ENCODE data around the gene HOGA1. TPM values are rescaled to one million over a fixed set of nuclear protein-coding genes. Genes with fewer than 3 reads are reported as not detected.

The HOGA1 gene
- total and polyA plus RNA-seq, 4 donors, result 21.7 to 31.4 (median 22.8) TPM

GRCh38 chr10:97600616-97601015 is 16.4 kb downstream of the HOGA1 start:
- H3K9ac ChIP-seq (ENCODE audit: low read depth in 1 of 2, low read length in 2 of 2), result no peak overlapping the region
- no peak overlapping the region for H3K4me3 ChIP-seq (ENCODE audit: low read depth in 1 of 3, low read length in 3 of 3)
- H3K9me3 ChIP-seq (ENCODE audit: control insufficient read depth in 4 of 4, low read length in 3 of 4), result no peaks in the 10 kb centered on the region
- H3K4me1 ChIP-seq (ENCODE audit: control insufficient read depth in 4 of 4, insufficient read depth in 4 of 4, low read length in 3 of 4), result peaks cover 3 to 10% (median 7%) of the 10 kb centered on the region in 4 donors
- no peak for DNase-seq (ENCODE audit: low spot score)
- 100% methylated on average over 1 of the region's 1 CpG for WGBS
- TF ChIP-seq FOXA2 (IDR thresholded peaks at IDR 0.05), result no peak
- TF ChIP-seq FOXA1 (IDR thresholded peaks at IDR 0.05), result no peak
- TF ChIP-seq NR2F2 (IDR thresholded peaks at IDR 0.05), result no peak
- no peak for TF ChIP-seq YY1 (IDR thresholded peaks at IDR 0.05)
- no peak for TF ChIP-seq RAD21 (IDR thresholded peaks at IDR 0.05)
- no peak for TF ChIP-seq RXRA (IDR thresholded peaks at IDR 0.05)
- no peak for TF ChIP-seq ZBTB33 (IDR thresholded peaks at IDR 0.05)
- no peak for TF ChIP-seq EGR1 (IDR thresholded peaks at IDR 0.05; ENCODE audit: low read depth in 2 of 2)
- no peak for TF ChIP-seq HNF4G (IDR thresholded peaks at IDR 0.05)
- no peak for TF ChIP-seq GABPA (IDR thresholded peaks at IDR 0.05 in 1 of 2, conservative IDR thresholded peaks at IDR 0.05 in 1 of 2)
- TF ChIP-seq SP1 (IDR thresholded peaks at IDR 0.05), result no peak
- no peak for TF ChIP-seq HNF4A (conservative IDR thresholded peaks at IDR 0.05)
- TF ChIP-seq, protein P1, sequence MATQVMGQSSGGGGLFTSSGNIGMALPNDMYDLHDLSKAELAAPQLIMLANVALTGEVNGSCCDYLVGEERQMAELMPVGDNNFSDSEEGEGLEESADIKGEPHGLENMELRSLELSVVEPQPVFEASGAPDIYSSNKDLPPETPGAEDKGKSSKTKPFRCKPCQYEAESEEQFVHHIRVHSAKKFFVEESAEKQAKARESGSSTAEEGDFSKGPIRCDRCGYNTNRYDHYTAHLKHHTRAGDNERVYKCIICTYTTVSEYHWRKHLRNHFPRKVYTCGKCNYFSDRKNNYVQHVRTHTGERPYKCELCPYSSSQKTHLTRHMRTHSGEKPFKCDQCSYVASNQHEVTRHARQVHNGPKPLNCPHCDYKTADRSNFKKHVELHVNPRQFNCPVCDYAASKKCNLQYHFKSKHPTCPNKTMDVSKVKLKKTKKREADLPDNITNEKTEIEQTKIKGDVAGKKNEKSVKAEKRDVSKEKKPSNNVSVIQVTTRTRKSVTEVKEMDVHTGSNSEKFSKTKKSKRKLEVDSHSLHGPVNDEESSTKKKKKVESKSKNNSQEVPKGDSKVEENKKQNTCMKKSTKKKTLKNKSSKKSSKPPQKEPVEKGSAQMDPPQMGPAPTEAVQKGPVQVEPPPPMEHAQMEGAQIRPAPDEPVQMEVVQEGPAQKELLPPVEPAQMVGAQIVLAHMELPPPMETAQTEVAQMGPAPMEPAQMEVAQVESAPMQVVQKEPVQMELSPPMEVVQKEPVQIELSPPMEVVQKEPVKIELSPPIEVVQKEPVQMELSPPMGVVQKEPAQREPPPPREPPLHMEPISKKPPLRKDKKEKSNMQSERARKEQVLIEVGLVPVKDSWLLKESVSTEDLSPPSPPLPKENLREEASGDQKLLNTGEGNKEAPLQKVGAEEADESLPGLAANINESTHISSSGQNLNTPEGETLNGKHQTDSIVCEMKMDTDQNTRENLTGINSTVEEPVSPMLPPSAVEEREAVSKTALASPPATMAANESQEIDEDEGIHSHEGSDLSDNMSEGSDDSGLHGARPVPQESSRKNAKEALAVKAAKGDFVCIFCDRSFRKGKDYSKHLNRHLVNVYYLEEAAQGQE (IDR thresholded peaks at IDR 0.05), result no peak
- no peak for TF ChIP-seq CTCF (IDR thresholded peaks at IDR 0.05; ENCODE audit: low read depth, low read length, missing input control)
- no peak overlapping the region for H3K27ac ChIP-seq (ENCODE audit: low read depth in 1 of 2, low read length in 2 of 2)
- no peaks in the 10 kb centered on the region for H3K27me3 ChIP-seq (ENCODE audit: control insufficient read depth in 4 of 4, insufficient read depth in 4 of 4, low read length in 3 of 4)
- H3K36me3 ChIP-seq (ENCODE audit: control insufficient read depth in 4 of 4, insufficient read depth in 3 of 4, low read depth in 1 of 4, low read length in 3 of 4), result peaks cover 1 to 14% (median 6%) of the 10 kb centered on the region in 4 donors

DNA sequence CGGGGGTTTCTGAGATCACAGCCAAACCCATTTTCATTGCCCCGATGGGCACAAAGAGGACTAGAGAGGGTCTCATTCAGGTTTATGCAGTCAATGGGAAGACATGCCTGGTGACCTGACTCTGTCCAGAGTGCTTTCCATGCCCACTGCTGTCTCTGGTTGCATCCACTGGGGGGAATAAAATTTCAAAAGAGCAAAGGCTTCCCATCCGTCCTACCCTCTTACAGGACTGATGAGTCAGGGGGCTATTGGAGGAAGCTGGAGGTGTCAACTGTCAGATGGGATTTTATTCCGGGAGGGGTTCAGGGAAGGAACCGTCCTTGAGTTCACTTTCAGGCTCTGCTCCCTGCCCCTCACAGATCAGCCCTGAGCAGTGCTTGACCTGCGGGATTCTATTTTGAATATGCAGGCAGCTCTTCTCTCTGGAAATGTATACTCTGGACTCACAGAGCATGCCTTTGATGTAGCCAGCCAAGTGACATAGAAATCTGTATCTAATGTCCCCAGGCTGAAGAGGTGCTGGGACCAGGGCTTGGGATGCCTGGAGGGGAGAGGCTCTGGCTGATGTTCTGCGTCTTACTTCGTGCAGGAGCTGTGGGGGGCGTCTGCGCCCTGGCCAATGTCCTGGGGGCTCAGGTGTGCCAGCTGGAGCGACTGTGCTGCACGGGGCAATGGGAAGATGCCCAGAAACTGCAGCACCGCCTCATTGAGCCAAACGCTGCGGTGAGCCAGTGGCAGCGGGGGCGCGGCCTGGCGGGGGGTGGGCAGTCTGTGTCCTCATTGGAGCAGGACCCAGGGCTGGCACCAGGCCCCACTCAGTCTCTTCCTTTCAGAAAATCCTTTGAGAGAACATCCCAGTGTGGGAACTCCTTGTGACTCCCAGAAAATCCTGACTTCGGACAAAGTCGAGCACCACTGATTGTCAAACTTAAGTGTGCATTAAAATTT is 17.4 kb downstream of the HOGA1 start:
- no peak overlapping the region for H3K27ac ChIP-seq (ENCODE audit: low read depth in 1 of 2, low read length in 2 of 2)
- no peaks in the 10 kb centered on the region for H3K27me3 ChIP-seq (ENCODE audit: control insufficient read depth in 4 of 4, insufficient read depth in 4 of 4, low read length in 3 of 4)
- no peak overlapping the region for H3K9ac ChIP-seq (ENCODE audit: low read depth in 1 of 2, low read length in 2 of 2)
- H3K4me1 ChIP-seq (ENCODE audit: control insufficient read depth in 4 of 4, insufficient read depth in 4 of 4, low read length in 3 of 4), result peaks cover 0 to 5% (median under 1%) of the 10 kb centered on the region in 4 donors
- peaks cover 1 to 14% (median 6%) of the 10 kb centered on the region in 4 donors for H3K36me3 ChIP-seq (ENCODE audit: control insufficient read depth in 4 of 4, insufficient read depth in 3 of 4, low read depth in 1 of 4, low read length in 3 of 4)
- WGBS, result 83% methylated on average over 21 of the region's 21 CpGs
- H3K4me3 ChIP-seq (ENCODE audit: low read depth in 1 of 3, low read length in 3 of 3), result no peak overlapping the region
- DNase-seq (ENCODE audit: low spot score), result no peak
- H3K9me3 ChIP-seq (ENCODE audit: control insufficient read depth in 4 of 4, low read length in 3 of 4), result no peaks in the 10 kb centered on the region
- TF ChIP-seq SP1 (IDR thresholded peaks at IDR 0.05) (no peak), RXRA (IDR thresholded peaks at IDR 0.05) (no peak), FOXA1 (IDR thresholded peaks at IDR 0.05) (no peak), FOXA2 (IDR thresholded peaks at IDR 0.05) (no peak), HNF4A (conservative IDR thresholded peaks at IDR 0.05) (no peak), ZBTB33 (IDR thresholded peaks at IDR 0.05) (no peak), RAD21 (IDR thresholded peaks at IDR 0.05) (no peak), EGR1 (IDR thresholded peaks at IDR 0.05; ENCODE audit: low read depth in 2 of 2) (no peak)
- TF ChIP-seq, protein P1 (IDR thresholded peaks at IDR 0.05), result no peak

Measured in liver (tissue), 9 donors.